H1 (cell line): ENCODE data around the gene DCXR. TPM values are rescaled to one million over a fixed set of nuclear protein-coding genes. Genes with fewer than 3 reads are reported as not detected.

Experiments
- CTCF ChIA-PET: fragments of 300-600 bp; sonication (Branson Sonifier 250); formaldehyde crosslinking; loops from one replicate; lab custom pipeline; 2021; ENCODE audit not compliant: partially characterized antibody; lab: Charles Lee
- POLR2A ChIA-PET: fragments of 300-600 bp; sonication (Branson Sonifier 250); formaldehyde crosslinking; loops from one replicate; lab custom pipeline; 2021; ENCODE audit warnings: inconsistent platforms; ENCODE audit not compliant: partially characterized antibody; lab: Charles Lee
- DNase-seq, 2 experiments: peaks; one replicate each; pipeline versions ENCODE4 v3.0.0 to v3.0.0-alpha.2; 2010 to 2022; ENCODE audit warnings: low spot score in 2 of 2, low read depth in 1 of 2, mixed read lengths in 1 of 2
- FAIRE-seq: peaks from 2 replicates; lab custom pipeline; 2011; peaks lifted over from hg19 to GRCh38; lab: Jason Lieb, UNC
- H2AFZ ChIP-seq: 2 replicates; pipeline ENCODE4 v1.8.1; 2012; ENCODE audit warnings: low read length, inconsistent platforms
- H2AK5ac ChIP-seq: 2 replicates; pipeline ENCODE4 v1.6.1; 2013; ENCODE audit warnings: low read depth, low read length
- H2BK120ac ChIP-seq: replicated peaks from 2 replicates; pipeline ENCODE3; 2013; ENCODE audit warnings: low read depth, low read length, inconsistent platforms
- H2BK12ac ChIP-seq: 2 replicates; pipeline ENCODE4 v1.6.1; 2013; ENCODE audit warnings: low read depth, low read length
- H2BK15ac ChIP-seq: 2 replicates; pipeline ENCODE4 v1.6.1; 2013; ENCODE audit warnings: low read length
- H2BK20ac ChIP-seq: 2 replicates; pipeline ENCODE4 v1.6.1; 2013; ENCODE audit warnings: low read length
- H2BK5ac ChIP-seq: 2 replicates; pipeline ENCODE4 v1.6.1; 2013; ENCODE audit warnings: low read depth, low read length
- H3K14ac ChIP-seq: 2 replicates; pipeline ENCODE4 v1.6.1; 2013; ENCODE audit warnings: inconsistent platforms; ENCODE audit not compliant: insufficient read length
- H3K18ac ChIP-seq: 2 replicates; pipeline ENCODE4 v1.6.1; 2013; ENCODE audit warnings: low read length; ENCODE audit errors: extremely low read depth
- H3K23ac ChIP-seq: 2 replicates; pipeline ENCODE4 v1.6.1; 2013; ENCODE audit warnings: inconsistent platforms; ENCODE audit not compliant: insufficient read length
- H3K23me2 ChIP-seq: 2 replicates; pipeline ENCODE4 v1.6.1; 2013; ENCODE audit warnings: low read depth, low read length
- H3K27ac ChIP-seq: 2 replicates; pipeline ENCODE4 v1.6.1; 2011; ENCODE audit warnings: low read depth, low read length, inconsistent platforms
- H3K27me3 ChIP-seq, 4 experiments: replicated peaks in 1 of 4; 1 replicate in 1 of 4; 2 replicates in 3 of 4; pipeline versions ENCODE4 v1.6.1 to v1.8.1; 2011 to 2013; ENCODE audit warnings: low read length in 3 of 4, mild to moderate bottlenecking in 3 of 4, inconsistent platforms in 2 of 4, mixed read lengths in 2 of 4, moderate library complexity in 1 of 4; ENCODE audit not compliant: control insufficient read depth in 3 of 4, insufficient read depth in 3 of 4; ENCODE audit errors: extremely low read depth in 1 of 4
- H3K36me3 ChIP-seq, 4 experiments: 2 replicates each; pipeline versions ENCODE4 v1.6.1 to v1.8.1; 2011 to 2013; ENCODE audit warnings: mild to moderate bottlenecking in 4 of 4, low read length in 3 of 4, moderate library complexity in 2 of 4, control low read depth in 1 of 4, inconsistent platforms in 1 of 4; ENCODE audit not compliant: insufficient read depth in 4 of 4, control insufficient read depth in 2 of 4
- H3K4ac ChIP-seq: replicated peaks from 2 replicates; pipeline ENCODE3; 2013; ENCODE audit warnings: low read length, low read depth, mixed read lengths, inconsistent platforms; ENCODE audit not compliant: insufficient read length
- H3K4me1 ChIP-seq, 4 experiments: replicated peaks in 1 of 4; 1 replicate in 1 of 4; 2 replicates in 3 of 4; pipeline versions ENCODE4 v1.6.1 to v1.8.1; 2011 to 2013; ENCODE audit warnings: low read length in 3 of 4, inconsistent platforms in 2 of 4, mixed read lengths in 1 of 4; ENCODE audit not compliant: insufficient read depth in 4 of 4, control insufficient read depth in 3 of 4
- H3K4me2 ChIP-seq, 2 experiments: 2 replicates each; pipeline versions ENCODE4 v1.6.1 to v1.8.1; 2011 to 2013; ENCODE audit warnings: low read depth in 2 of 2, low read length in 2 of 2, control low read depth in 1 of 2, inconsistent platforms in 1 of 2, mild to moderate bottlenecking in 1 of 2; ENCODE audit not compliant: insufficient read depth in 1 of 2
- H3K4me3 ChIP-seq, 4 experiments: fragments of 200-600, 300-600 bp in 1 of 4; sonication (generic), shearing (Covaris generic), sonication (Bioruptor Twin) in 1 of 4; 2 replicates each; pipeline versions ENCODE4 v1.5.1 to v1.8.1; 2011 to 2016; ENCODE audit warnings: low read length in 4 of 4, low read depth in 3 of 4, control low read depth in 2 of 4, inconsistent platforms in 2 of 4, mild to moderate bottlenecking in 2 of 4, mixed read lengths in 1 of 4, moderate library complexity in 1 of 4; ENCODE audit not compliant: insufficient read depth in 2 of 4; ENCODE audit errors: extremely low read depth in 1 of 4
- H3K56ac ChIP-seq: replicated peaks from 2 replicates; pipeline ENCODE3; 2013; ENCODE audit warnings: low read depth, mild to moderate bottlenecking, mixed read lengths, low read length, inconsistent platforms; ENCODE audit not compliant: insufficient read length
- H3K79me1 ChIP-seq: 2 replicates; pipeline ENCODE4 v1.6.1; 2013; ENCODE audit warnings: low read depth, low read length, control low read depth
- H3K79me2 ChIP-seq, 2 experiments: 2 replicates each; pipeline versions ENCODE4 v1.6.1 to v1.8.1; 2012 to 2013; ENCODE audit warnings: low read length in 2 of 2, mild to moderate bottlenecking in 2 of 2, inconsistent platforms in 1 of 2; ENCODE audit not compliant: insufficient read depth in 2 of 2, control insufficient read depth in 1 of 2
- H3K9ac ChIP-seq, 4 experiments: replicated peaks in 1 of 4; 1 replicate in 1 of 4; 2 replicates in 3 of 4; pipeline versions ENCODE4 v1.6.1 to v1.8.1; 2011 to 2013; ENCODE audit warnings: low read depth in 3 of 4, low read length in 3 of 4, control low read depth in 2 of 4, mild to moderate bottlenecking in 2 of 4, moderate library complexity in 2 of 4, inconsistent platforms in 1 of 4; ENCODE audit errors: extremely low read depth in 1 of 4
- H3K9me3 ChIP-seq, 2 experiments: 2 replicates each; pipeline versions ENCODE4 v1.6.1 to v1.8.1; 2012 to 2013; ENCODE audit warnings: mild to moderate bottlenecking in 2 of 2, moderate library complexity in 2 of 2, control low read depth in 1 of 2, inconsistent platforms in 1 of 2, low read depth in 1 of 2, low read length in 1 of 2, mixed read lengths in 1 of 2; ENCODE audit not compliant: insufficient read depth in 2 of 2
- H4K20me1 ChIP-seq, 2 experiments: replicated peaks in 1 of 2; 2 replicates each; pipeline versions ENCODE3 to v1.8.1; 2011 to 2013; ENCODE audit warnings: inconsistent platforms in 2 of 2, low read length in 2 of 2, mild to moderate bottlenecking in 1 of 2; ENCODE audit not compliant: insufficient read depth in 2 of 2, control insufficient read depth in 1 of 2
- H4K5ac ChIP-seq: 2 replicates; pipeline ENCODE4 v1.6.1; 2013; ENCODE audit warnings: low read length, low read depth, mixed read lengths, inconsistent platforms; ENCODE audit not compliant: insufficient read length
- H4K8ac ChIP-seq: 2 replicates; pipeline ENCODE4 v1.8.0; 2013; ENCODE audit warnings: mild to moderate bottlenecking, moderate library complexity, low read length, inconsistent platforms; ENCODE audit not compliant: insufficient read depth; ENCODE audit errors: extremely low read depth
- H4K91ac ChIP-seq: replicated peaks from 2 replicates; pipeline ENCODE3; 2013; ENCODE audit warnings: low read length, mixed read lengths, inconsistent platforms; ENCODE audit not compliant: insufficient read length
- ASH2L ChIP-seq: fragments of 200-600, 300-600 bp; sonication (generic); IDR thresholded peaks from one replicate; pipeline ENCODE4 v1.7.1; 2017; ENCODE audit warnings: low read length
- BACH1 ChIP-seq: IDR thresholded peaks from 2 replicates; pipeline ENCODE4 v1.6.1; 2012; ENCODE audit warnings: low read length, improper control_type of control experiment
- CHD2 ChIP-seq: IDR thresholded peaks from 2 replicates; pipeline ENCODE4 v1.6.1; 2012; ENCODE audit warnings: low read length, improper control_type of control experiment
- MAFK ChIP-seq: IDR thresholded peaks from 2 replicates; pipeline ENCODE4 v1.6.1; 2012; ENCODE audit warnings: low read depth, mild to moderate bottlenecking, improper control_type of control experiment, low read length
- POU5F1 ChIP-seq: IDR thresholded peaks from 2 replicates; pipeline ENCODE4 v1.6.1; 2011; ENCODE audit warnings: low read depth, mild to moderate bottlenecking, low read length, moderate library complexity
- RXRA ChIP-seq: IDR thresholded peaks from 2 replicates; pipeline ENCODE4 v1.6.1; 2011; ENCODE audit warnings: low read depth, mild to moderate bottlenecking, low read length, moderate library complexity; ENCODE audit not compliant: insufficient read depth
- SP4 ChIP-seq: IDR thresholded peaks from 2 replicates; pipeline ENCODE4 v1.6.1; 2012; ENCODE audit warnings: low read length, inconsistent platforms
- WGBS, 2 experiments: shearing (Covaris generic) in 1 of 2; methylation state at CpG; one replicate each; pipeline versions ENCODE4 v1.1.6 to v1.1.7; 2013 to 2015; ENCODE audit warnings: low lambda C conversion rate in 2 of 2, mixed read lengths in 2 of 2, inconsistent platforms in 1 of 2, low coverage in 1 of 2, missing lambda C conversion rate in 1 of 2; ENCODE audit not compliant: insufficient replicate concordance in 2 of 2, insufficient coverage in 1 of 2, insufficient read length in 1 of 2; ENCODE audit errors: extremely low coverage in 1 of 2, missing lambda C conversion rate in 1 of 2; 5-methylcytosine and 5-hydroxymethylcytosine counted together
- polyA plus RNA-seq, 7 experiments: library from polyadenylated mRNA; depleted of rRNA in 3 of 7; stranded (reverse) in 5 of 7; unstranded in 2 of 7; fragments of >200 nt in 5 of 7; fragments of 200-250 nt in 2 of 7; gene quantifications; 1 replicate in 5 of 7; 2 replicates in 1 of 7; 4 replicates in 1 of 7; pipeline versions ENCODE4 v1.2.1 to v1.2.3, GENCODE V29; 2011 to 2013; ENCODE audit warnings: missing spikeins in 2 of 7, mixed read lengths in 2 of 7
- total RNA-seq: library from RNA; stranded (reverse); fragmentation: NEBNext Ultra II Directional; extraction: Animal tissue kit (Norgen Biotek cat#: 25700); gene quantifications from 2 replicates; pipeline ENCODE4 v1.2.1, GENCODE V29; 2021

DCXR gene
- total and polyA plus RNA-seq, 2 of the 8 experiments (the other 6 are each of a cell fraction or from before 2014, with no cell fraction given), result 96.3 to 212 TPM

- Histone ChIP-seq H3K23me2 (no peaks in the 10 kb centered on the region), H4K5ac (no peak overlapping the region), H2AK5ac (no peak overlapping the region), H2BK15ac (no peak overlapping the region), H3K18ac (no peak overlapping the region), H3K36me3 (peaks cover 0 to 3% (median 0%) of the 10 kb centered on the region in 4 experiments; a peak in 1 of 8 replicates), H3K27me3 (no peaks in the 10 kb centered on the region; a peak in 1 of 7 replicates), H3K4me2 (no peak overlapping the region), H2BK12ac (no peak overlapping the region), H3K9me3 (no peaks in the 10 kb centered on the region), H3K4me3 (no peak overlapping the region), H4K8ac (no peak overlapping the region), H3K56ac (no peak overlapping the region), H2BK5ac (no peak overlapping the region), H3K4me1 (no peaks in the 10 kb centered on the region), H3K4ac (no peak overlapping the region), H3K14ac (no peak overlapping the region), H4K20me1 (peaks cover 2 to 3% of the 10 kb centered on the region in 2 experiments), H3K79me2 (no peaks in the 10 kb centered on the region), H3K27ac (no peak overlapping the region), H2BK120ac (no peak overlapping the region), H3K23ac (no peak overlapping the region), H4K91ac (no peak overlapping the region), H2AFZ (no peak overlapping the region), H2BK20ac (no peak overlapping the region), H3K79me1 (no peaks in the 10 kb centered on the region), H3K9ac (no peak overlapping the region)
- ChIA-PET POLR2A (interaction anchor here (0.6 to 16.2 kb wide), 5 partner anchors 7 to 42 kb away, joined by 3 to 161 read pairs (median 48); partner anchors contain the start of genes DUS1L, FASN, GPS1 and RFNG), CTCF (interaction anchor here (0.6 to 1.0 kb wide), 6 partner anchors 9 to 51 kb away, joined by 3 to 4 read pairs (median 3); no protein-coding TSS in a partner anchor)
- 83% methylated on average over 6 of the region's 6 CpGs; no CpG with 5 or more reads in 1 of the 2 experiments for WGBS, 2 experiments
- TF ChIP-seq BACH1 (no peak), MAFK (no peak), SP4 (no peak), ASH2L (no peak), RXRA (no peak), CHD2 (no peak), POU5F1 (no peak)
- FAIRE-seq, result no peak
- no peak for DNase-seq
Observed at GRCh38 chr17:82072827-82073226, 35.3 kb upstream of the DCXR start.
